ENCODE measurements around the gene NAA40. TPM values are rescaled to one million over a fixed set of nuclear protein-coding genes. Genes with fewer than 3 reads are reported as not detected.
A peak's percentile ranks its signal among the peaks of the same experiment; 100 is the strongest.

Gene NAA40
- total RNA-seq, 1 experiment from 2014 or later, result 44.4 TPM

GRCh38 chr11:63892228-63892627, 46.6 kb upstream of the NAA40 start:
- no CpG with 5 or more reads among the region's 3 CpGs for WGBS (ENCODE audit: extremely low coverage, insufficient read length, low lambda C conversion rate)

More at GRCh38 chr11:63892228-63892627, 46.6 kb upstream of the NAA40 start:
- Histone ChIP-seq H2BK20ac (ENCODE audit: low read depth, low read length, poor library complexity, severe bottlenecking) (no peak overlapping the region), H3K4me1 (ENCODE audit: insufficient read depth, low read length) (peaks cover 10% of the 10 kb centered on the region; the same call in 1 of the 2 replicates), H3K23ac (ENCODE audit: insufficient read length, low read depth, low read length) (no peak overlapping the region), H3K18ac (ENCODE audit: insufficient read length, low read depth, low read length) (no peak overlapping the region), H3T11ph (ENCODE audit: low read length) (no peak overlapping the region), H3K27me3 (ENCODE audit: insufficient read depth, low read length) (no peaks in the 10 kb centered on the region), H3K27ac (ENCODE audit: insufficient read length, low read depth, low read length) (no peak overlapping the region), H4K20me1 (ENCODE audit: control insufficient read depth, insufficient read depth, insufficient read length) (no peaks in the 10 kb centered on the region), H3K56ac (ENCODE audit: insufficient read length, low read depth, low read length) (no peak overlapping the region), H3K9ac (ENCODE audit: extremely low read depth, insufficient read length, low read length) (peak overlapping the region; percentile 5), H2BK12ac (ENCODE audit: insufficient read length, low read depth, low read length) (no peak overlapping the region), H3K4me2 (ENCODE audit: insufficient read depth, insufficient read length, low read length) (no peak overlapping the region), H4K8ac (replicated peaks; ENCODE audit: insufficient read length, low read depth, low read length) (no peak overlapping the region), H3K79me1 (ENCODE audit: insufficient read depth, low read depth, low read length, poor library complexity, severe bottlenecking) (peaks cover 3% of the 10 kb centered on the region), H3K23me2 (ENCODE audit: insufficient read length, low read depth, low read length, poor library complexity, severe bottlenecking) (no peaks in the 10 kb centered on the region), H4K91ac (ENCODE audit: insufficient read length, low read depth, low read length) (no peak overlapping the region), H2AK5ac (ENCODE audit: insufficient read length, low read length) (no peak overlapping the region), H3K9me3 (ENCODE audit: control insufficient read depth, low read depth, low read length) (no peaks in the 10 kb centered on the region), H2BK5ac (ENCODE audit: insufficient read length, low read length) (no peak overlapping the region), H3K4ac (ENCODE audit: low read depth, low read length) (no peak overlapping the region), H3K14ac (ENCODE audit: insufficient read depth, low read length) (no peak overlapping the region), H2AFZ (ENCODE audit: low read length) (no peak overlapping the region), H4K5ac (ENCODE audit: insufficient read length, low read depth, low read length) (no peak overlapping the region), H3K79me2 (ENCODE audit: insufficient read depth, low read length) (peaks cover 9% of the 10 kb centered on the region; the same call in 1 of the 2 replicates), H2BK15ac (ENCODE audit: low read depth, low read length) (no peak overlapping the region), H2BK120ac (ENCODE audit: low read depth, low read length, poor library complexity, severe bottlenecking) (no peak overlapping the region)
- peak overlapping the region in 1 of 3 experiments; percentile 86; a peak in 3 of 7 replicates for H3K27ac Mint-ChIP-seq
- TF ChIP-seq, protein P1, sequence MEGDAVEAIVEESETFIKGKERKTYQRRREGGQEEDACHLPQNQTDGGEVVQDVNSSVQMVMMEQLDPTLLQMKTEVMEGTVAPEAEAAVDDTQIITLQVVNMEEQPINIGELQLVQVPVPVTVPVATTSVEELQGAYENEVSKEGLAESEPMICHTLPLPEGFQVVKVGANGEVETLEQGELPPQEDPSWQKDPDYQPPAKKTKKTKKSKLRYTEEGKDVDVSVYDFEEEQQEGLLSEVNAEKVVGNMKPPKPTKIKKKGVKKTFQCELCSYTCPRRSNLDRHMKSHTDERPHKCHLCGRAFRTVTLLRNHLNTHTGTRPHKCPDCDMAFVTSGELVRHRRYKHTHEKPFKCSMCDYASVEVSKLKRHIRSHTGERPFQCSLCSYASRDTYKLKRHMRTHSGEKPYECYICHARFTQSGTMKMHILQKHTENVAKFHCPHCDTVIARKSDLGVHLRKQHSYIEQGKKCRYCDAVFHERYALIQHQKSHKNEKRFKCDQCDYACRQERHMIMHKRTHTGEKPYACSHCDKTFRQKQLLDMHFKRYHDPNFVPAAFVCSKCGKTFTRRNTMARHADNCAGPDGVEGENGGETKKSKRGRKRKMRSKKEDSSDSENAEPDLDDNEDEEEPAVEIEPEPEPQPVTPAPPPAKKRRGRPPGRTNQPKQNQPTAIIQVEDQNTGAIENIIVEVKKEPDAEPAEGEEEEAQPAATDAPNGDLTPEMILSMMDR (conservative IDR thresholded peaks at IDR 0.05), result no peak
- H3K4me1 Mint-ChIP-seq, result peaks cover 24 to 41% of the 10 kb centered on the region in 2 experiments
- H3K36me3 Mint-ChIP-seq (ENCODE audit: insufficient read depth in 1 of 3, low read depth in 3 of 3), result peaks cover 6 to 31% (median 24%) of the 10 kb centered on the region in 3 experiments; a peak in 6 of 7 replicates
- H3K9me3 Mint-ChIP-seq, result no peaks in the 10 kb centered on the region
- no peaks in the 10 kb centered on the region; the same call in 1 of the 2 replicates for H3K27me3 Mint-ChIP-seq (ENCODE audit: low read depth)
- no peak overlapping the region; a peak in 1 of 5 replicates for H3K4me3 Mint-ChIP-seq
- no peak for DNase-seq

Measured in H9 (cell line).